ENCODE measurements around the gene STIMATE.

DNA sequence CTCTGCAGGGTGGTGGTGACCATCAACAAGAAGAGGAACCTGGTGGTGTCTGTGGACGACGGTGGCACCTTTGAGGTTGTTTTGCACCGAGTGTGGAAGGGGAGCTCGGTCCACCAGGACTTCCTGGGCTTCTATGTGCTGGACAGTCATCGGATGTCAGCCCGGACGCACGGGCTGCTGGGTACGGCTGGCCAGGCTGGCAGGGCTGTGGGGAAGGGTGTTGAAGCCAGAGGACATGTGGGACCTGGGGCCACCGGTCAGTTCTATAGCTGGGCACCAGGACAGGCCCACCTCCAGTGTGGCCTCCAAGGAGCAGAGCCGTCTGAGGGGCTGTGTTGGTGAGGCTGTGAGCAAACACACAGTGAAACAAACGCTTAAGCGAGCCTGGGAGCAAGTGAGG, 106.6 kb downstream of the STIMATE start:
- TF ChIP-seq, protein P1, sequence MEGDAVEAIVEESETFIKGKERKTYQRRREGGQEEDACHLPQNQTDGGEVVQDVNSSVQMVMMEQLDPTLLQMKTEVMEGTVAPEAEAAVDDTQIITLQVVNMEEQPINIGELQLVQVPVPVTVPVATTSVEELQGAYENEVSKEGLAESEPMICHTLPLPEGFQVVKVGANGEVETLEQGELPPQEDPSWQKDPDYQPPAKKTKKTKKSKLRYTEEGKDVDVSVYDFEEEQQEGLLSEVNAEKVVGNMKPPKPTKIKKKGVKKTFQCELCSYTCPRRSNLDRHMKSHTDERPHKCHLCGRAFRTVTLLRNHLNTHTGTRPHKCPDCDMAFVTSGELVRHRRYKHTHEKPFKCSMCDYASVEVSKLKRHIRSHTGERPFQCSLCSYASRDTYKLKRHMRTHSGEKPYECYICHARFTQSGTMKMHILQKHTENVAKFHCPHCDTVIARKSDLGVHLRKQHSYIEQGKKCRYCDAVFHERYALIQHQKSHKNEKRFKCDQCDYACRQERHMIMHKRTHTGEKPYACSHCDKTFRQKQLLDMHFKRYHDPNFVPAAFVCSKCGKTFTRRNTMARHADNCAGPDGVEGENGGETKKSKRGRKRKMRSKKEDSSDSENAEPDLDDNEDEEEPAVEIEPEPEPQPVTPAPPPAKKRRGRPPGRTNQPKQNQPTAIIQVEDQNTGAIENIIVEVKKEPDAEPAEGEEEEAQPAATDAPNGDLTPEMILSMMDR (IDR thresholded peaks at IDR 0.05 in 4 of 5, conservative IDR thresholded peaks at IDR 0.05 in 1 of 5): no peak
- no peak for TF ChIP-seq POLR2A (IDR thresholded peaks at IDR 0.05)

Data from gastrocnemius medialis (tissue), 4 donors.